GM21515 (cell line): Measurements from ENCODE around the gene DBET.
"Not testable (repeated sequence)": the region's sequence is repeated elsewhere in the genome, so short reads cannot be mapped to it uniquely, and the experiment has no call there.

Experiments used
- ATAC-seq: cut with Tn5 transposase; IDR thresholded peaks from one replicate; pipeline ENCODE4 v1.9.1; 2021; ENCODE audit not compliant: unreplicated experiment

The DBET gene

GRCh38 chr4:190064342-190064741 is at the start of gene DBET:
Gene DBET (plus strand): TSS chr4:190064502.
- ATAC-seq: not testable (repeated sequence)

GRCh38 chr4:190014771-190015537 is 49.3 kb upstream of the DBET start:
- ATAC-seq: no peak

GRCh38 chr4:190015538-190016368 is 48.5 kb upstream of the DBET start:
- ATAC-seq: no peak

- no peak for ATAC-seq
These were observed 47.7 kb upstream of the DBET start for GRCh38 chr4:190016369-190017289.

GRCh38 chr4:190017357-190018200 is 46.7 kb upstream of the DBET start:
- ATAC-seq: no peak

- no peak for ATAC-seq
These were observed 45.9 kb upstream of the DBET start for GRCh38 chr4:190018201-190018920.

GRCh38 chr4:190019023-190019858 is 45.1 kb upstream of the DBET start:
- no peak for ATAC-seq

- ATAC-seq: not testable (repeated sequence)
These were observed 44.3 kb upstream of the DBET start for GRCh38 chr4:190019859-190020463.

GRCh38 chr4:190020790-190021717 is 43.2 kb upstream of the DBET start:
- ATAC-seq: no peak

GRCh38 chr4:190021973-190022372 is 42.3 kb upstream of the DBET start:
- not testable (repeated sequence) for ATAC-seq

GRCh38 chr4:190022614-190023281 is 41.6 kb upstream of the DBET start:
- ATAC-seq: not testable (repeated sequence)

GRCh38 chr4:190027156-190027555 is 37.1 kb upstream of the DBET start, which contains the start of gene FRG2:
Gene FRG2 (minus strand): TSS chr4:190027256. CDS start chr4:190027204, 52 bp downstream.
- not testable (repeated sequence) for ATAC-seq

- not testable (repeated sequence) for ATAC-seq
These were observed 33.0 kb upstream of the DBET start for GRCh38 chr4:190031264-190031663.

GRCh38 chr4:190037704-190038388 is 26.5 kb upstream of the DBET start:
- ATAC-seq: not testable (repeated sequence)

- not testable (repeated sequence) for ATAC-seq
These were observed 23.4 kb upstream of the DBET start for GRCh38 chr4:190040873-190041272.

- not testable (repeated sequence) for ATAC-seq
These were observed 16.7 kb upstream of the DBET start for GRCh38 chr4:190047627-190048026.
